ENCODE measurements around the gene CRACR2A.

Gene CRACR2A

GRCh38 chr12:3680919-3681594 is 71.9 kb downstream of the CRACR2A start:
- no peak for DNase-seq

DNA sequence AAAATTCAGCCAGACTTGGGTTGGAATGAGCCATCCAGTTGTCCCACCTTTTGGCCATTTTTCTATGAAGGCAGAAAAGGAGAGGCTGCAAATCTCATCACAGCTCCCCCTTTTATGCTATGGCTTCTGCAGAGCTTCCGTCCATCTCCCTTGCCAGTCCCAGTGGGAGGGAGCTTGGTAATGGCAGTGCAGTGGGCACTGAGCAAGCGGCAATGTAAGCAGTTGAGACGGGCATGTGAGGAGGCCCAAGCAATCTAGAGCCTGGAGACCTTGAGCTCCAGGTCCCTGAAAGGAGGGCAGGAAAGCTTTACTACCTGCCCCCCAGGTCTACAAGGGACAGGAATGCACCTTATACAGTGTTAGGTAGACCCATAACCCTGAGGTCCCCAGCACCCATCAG is 73.1 kb downstream of the CRACR2A start:
- DNase-seq, result no peak

DNA sequence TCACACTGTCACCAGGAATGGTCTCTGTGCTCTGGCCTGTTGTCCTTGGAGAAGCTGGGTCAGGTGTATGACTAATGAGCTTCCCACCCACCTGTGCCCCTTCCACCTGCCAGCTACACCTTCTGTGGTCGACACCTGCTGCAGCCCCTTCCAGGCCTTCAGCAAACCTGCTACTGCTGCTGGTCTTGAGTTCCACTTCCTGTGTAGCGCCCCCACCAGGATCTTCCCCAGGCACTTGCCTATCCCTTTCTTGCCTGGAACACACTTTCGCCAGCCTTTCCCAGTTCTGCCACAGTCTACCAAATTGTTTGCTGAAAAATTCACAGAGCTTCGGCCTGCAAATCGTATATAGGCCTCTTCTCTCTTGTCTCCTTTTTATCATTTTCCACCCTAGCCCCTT is 75.3 kb downstream of the CRACR2A start:
- no peak for DNase-seq

GRCh38 chr12:3673981-3674708 is 78.8 kb downstream of the CRACR2A start:
- no peak for DNase-seq

GRCh38 chr12:3672113-3672509 is 80.8 kb downstream of the CRACR2A start:
- DNase-seq, result no peak

- DNase-seq, result no peak
Measured at GRCh38 chr12:3671330-3672112, 81.4 kb downstream of the CRACR2A start.

DNA sequence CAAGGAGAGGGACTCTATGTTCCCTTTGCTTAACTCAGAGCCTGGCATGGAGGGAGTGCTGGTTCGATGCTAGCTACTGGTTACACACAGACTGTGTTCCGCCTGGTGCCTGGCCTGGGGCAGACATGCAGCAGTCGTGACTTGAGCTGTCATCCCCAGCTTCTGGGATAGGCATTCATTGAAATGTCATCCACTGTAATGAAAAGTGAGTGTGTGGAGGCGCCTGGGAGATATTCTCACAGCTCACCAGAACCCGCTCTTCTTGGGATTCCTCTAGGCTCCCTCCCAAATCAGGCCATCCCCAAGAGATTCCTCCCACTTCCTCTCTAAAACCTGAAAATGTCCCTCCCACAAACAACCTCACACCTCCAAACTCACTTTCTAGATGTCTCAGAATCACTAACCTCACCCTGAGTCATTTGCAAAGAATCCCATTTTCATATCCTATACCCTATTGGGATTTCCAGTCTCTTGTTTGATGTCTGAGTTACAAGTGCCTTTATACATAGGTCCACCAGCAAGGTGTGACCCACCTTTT is 82.8 kb downstream of the CRACR2A start:
- DNase-seq, result no peak

DNA sequence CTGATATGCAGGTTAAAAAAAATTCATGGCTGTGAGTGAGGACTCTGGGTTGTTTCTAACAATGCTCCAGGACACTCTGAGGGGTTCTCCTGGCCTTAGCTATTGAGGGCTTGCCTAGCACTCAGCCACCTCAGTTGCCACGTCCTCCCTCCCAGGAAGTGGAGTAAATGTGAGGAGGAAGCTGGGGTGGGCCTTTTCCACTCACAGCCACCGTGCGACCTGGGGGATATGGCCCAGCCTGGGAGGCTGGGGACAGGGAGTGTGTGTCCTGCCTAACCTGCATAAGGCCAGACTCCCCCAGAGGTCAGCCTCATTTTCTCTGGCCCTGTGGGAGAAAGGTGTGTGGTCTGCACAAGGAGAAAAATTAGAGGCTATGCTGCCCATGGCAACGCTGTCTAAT is 83.3 kb downstream of the CRACR2A start:
- no peak for DNase-seq

DNA sequence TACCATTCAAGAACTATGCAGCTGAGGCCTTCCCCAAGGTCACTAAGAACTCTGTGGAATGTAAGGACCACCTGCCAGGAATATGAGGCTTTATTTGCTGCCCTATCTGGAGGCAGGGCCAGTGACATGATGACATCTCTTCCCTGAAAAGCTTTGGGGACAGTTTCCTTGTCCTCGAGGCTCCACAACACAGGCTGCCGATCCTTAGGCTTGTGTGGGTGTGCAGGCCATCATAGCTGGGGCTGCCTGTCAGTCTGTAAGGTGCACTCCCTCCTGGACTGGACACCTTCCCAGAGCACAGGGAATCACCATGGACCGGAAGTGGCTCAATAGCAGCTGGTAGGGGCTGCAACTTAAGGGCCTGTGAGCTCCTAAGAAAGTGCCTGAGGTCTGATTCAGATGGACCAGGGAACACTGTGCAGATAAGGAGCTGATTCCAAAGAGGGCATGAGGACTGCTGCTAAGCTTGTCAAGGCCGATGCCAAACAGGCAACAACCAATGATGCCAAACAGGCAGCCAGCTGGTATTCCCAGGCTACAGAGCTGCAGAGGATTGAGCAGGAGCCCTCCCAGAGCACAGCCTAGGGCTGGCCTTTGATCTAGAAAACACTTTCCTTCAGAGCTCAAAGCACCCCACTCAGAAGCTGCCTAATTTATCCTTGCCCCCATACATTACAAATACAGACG is 84.3 kb downstream of the CRACR2A start:
- DNase-seq, result no peak

- no peak for DNase-seq
Measured at GRCh38 chr12:3667485-3667884, 85.4 kb downstream of the CRACR2A start.

- DNase-seq, result no peak
Measured at GRCh38 chr12:3666441-3666840, 86.5 kb downstream of the CRACR2A start.

DNA sequence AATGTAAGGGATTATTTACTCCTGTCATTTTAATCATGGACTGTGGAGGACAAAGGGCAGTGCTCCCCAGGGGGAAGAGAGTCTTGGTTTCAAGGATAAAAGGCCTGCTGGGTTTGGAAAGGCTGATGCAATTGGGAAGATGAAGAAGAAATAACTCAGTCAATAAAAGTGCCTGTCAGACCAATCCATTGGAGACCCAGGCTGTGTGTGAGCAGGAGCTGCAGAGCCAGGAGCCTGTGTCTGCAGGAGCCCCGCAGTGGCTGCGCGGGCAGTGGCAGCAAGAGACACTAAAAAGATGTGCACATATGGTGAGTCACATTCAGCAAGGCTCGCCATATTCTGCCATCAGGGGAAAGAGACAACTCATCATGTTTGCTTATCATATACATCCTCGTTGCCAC is 90.4 kb downstream of the CRACR2A start:
- no peak for DNase-seq

DNA sequence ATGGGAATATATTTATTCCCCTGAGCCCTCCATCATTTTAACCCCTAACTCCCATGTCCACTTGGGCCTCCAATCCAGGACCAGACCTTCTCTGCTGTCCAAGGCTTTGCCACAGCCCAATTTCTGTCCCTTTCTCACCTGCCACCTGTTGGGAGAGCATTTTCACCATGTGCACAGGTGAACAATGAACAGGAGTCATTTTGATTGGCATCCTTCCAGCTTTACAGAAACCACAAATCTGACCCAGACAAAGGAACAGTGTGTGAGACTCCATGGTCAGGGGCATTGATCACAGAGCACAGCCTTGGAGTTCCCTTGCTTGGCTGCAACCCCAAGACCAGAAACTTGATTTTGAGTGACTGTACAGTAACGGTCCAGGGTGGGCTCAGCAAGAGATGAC is 91.9 kb downstream of the CRACR2A start:
- DNase-seq, result no peak

DNA sequence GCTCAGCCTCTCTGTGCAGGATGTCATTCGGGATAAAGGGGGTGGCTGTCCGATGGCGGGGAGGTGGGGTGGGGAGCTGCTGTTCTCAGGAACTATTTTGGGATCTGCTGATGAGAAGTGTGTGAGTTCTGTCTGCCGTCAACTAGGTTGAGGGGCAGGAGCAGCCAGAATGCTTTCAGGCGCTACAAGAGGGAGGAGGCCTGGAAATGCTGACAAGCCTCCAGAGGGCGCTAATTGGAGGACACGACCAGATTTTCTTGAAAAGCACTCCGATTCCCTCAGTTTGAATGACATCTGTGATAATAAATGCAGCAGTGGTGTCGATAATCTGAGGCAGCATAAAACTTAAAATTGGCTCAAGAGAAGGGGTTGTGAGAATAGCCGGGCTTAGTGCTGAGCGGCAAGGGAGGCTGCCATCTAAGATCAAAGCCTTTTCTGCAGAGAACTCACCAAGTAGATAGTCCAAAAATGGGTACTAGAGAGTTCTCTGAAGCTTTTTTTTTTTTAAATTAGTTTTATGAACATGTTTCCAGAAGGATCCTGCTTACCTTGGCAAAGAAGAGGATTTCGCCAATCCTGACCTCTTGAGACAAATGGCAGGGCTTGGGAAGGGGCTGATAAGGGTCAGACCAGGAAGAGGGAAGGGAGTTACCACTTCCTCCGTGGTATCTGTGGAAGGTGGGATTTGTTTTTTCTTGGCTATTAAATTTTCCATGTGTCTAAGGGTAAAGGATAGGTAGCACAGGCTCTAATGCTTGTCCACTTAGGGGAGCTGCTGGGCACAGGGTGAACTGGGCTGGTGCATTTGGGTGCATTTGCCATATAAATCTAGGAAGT is 94.4 kb downstream of the CRACR2A start:
- peak; percentile 50 for DNase-seq

- DNase-seq, result no peak
Measured at GRCh38 chr12:3656946-3657622, 95.8 kb downstream of the CRACR2A start.

- DNase-seq, result peak; percentile 28
Measured at GRCh38 chr12:3655328-3655900, 97.5 kb downstream of the CRACR2A start.

DNA sequence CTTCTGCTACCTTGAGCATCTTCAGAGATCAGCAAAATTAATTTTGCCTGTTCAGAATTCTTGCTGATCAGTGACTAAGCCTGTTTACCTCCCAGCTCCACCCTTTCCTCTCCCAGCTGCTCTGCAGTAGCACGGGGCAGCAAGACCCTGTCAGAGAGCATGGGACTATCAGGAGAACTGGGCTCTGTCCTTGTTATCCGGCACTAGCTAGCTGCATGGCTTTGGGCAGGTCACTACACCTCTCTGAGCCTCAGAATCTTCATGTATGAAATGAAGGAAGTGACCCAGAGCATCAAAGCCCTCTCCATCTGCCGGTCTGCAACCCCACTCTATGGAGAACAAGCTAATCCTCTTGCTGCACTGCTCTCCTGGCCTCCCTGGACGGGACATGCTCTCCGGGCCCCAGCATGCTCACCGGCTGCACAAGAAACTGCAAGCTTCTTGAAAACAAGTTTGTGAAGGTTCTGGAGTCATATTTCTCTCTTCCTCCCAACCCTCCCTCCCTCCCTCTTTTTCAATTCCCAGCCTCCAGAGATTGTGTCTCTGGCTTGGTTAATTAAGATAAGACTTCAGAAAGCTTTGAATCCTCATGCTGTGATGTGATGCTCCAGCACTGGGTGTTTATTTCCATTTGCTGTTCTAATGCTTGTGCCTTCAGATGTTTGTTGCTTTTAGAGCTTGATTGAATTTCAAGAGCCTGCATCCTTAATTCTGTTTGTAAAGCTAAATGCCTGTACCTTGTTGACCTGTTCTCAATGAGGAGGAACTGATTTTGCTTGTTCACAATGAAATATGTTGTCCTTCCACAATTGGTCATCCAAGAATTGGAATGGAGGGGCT is 101.1 kb downstream of the CRACR2A start:
- no peak for DNase-seq

DNA sequence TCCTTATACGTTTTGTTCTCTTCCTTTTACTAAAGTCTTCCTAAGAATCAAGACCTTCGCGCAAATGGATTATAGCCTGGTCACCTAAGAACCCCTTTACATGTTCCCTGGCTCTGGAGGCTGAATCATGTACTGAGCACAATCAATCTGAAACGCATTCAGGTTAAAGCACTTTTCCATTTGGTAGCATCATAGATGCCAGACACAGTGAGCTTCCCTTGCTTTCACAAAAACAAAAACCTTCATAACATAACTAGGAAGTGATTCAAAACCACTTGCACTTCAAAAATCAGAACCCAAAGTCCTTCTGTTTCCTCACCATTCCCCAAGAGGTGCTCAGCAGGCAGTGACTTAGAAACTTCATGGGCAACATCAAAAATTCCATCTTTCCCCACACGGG is 105.4 kb downstream of the CRACR2A start:
- DNase-seq, result no peak

GRCh38 chr12:3646561-3647241 is 106.2 kb downstream of the CRACR2A start:
- no peak for DNase-seq

DNA sequence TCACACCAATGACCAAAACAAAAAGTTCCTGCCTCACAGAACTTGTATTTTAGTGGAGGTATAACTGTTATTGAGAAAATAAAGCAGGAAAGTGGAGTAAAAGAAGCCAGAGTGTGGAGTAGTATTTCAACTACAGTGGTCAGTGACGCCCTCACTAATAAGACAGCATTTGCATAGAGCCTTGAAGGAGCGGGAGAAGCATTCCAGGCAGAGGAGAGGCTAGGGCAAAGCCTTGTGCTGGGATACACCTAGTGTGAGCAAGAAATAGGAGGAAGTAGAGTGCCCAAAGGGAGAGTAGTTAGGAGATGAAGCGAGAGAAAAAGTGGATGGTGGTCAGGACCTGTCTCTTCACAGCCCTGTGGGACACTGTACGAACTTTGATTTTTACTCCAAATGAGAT is 107.8 kb downstream of the CRACR2A start:
- no peak for DNase-seq

Data from stimulated activated CD8-positive, alpha-beta memory T cell treated with anti-CD3 and anti-CD28 coated beads, Interleukin-4, amount 100 ng/mL, for 48 hours (primary cell).